Suppressor macrophage treated with lipopolysaccharide for 4 hours (primary cell): Measurements from ENCODE around the gene NME8.
A peak's percentile ranks its signal among the peaks of the same experiment; 100 is the strongest.

Source experiments
- DNase-seq: peaks from one replicate; pipeline ENCODE4 v3.0.0-alpha.2; 2020

The NME8 gene

DNA sequence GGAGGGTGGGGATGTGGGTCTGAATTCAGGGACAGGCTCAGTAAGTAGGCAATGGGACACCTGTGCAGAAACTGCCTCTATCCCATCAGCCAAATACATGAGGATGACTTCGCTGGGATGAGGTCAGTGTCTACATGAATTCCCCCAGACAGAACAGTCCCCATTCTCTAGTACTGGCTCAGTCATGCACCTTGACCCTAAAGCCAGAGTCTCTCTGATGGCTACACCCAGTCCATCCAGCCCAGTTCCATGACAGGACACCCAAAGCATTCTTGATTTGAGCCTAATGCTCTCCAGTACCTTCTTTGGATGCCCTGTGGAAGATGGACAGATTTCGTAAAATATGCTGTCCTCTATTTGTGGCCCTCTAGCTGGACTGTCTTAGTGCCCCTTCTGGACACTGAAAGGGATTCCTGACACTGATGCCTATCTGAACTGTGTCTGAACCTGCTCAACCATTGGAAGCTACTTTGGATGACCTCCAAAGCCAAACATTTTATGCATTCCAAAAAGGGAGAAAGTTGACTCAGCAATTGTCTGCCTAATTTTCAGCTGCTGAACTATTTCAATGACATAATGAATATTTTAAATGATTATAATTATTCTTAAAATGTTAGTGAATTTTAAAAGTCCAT, 53.6 kb downstream of the NME8 start:
- no peak for DNase-seq

DNA sequence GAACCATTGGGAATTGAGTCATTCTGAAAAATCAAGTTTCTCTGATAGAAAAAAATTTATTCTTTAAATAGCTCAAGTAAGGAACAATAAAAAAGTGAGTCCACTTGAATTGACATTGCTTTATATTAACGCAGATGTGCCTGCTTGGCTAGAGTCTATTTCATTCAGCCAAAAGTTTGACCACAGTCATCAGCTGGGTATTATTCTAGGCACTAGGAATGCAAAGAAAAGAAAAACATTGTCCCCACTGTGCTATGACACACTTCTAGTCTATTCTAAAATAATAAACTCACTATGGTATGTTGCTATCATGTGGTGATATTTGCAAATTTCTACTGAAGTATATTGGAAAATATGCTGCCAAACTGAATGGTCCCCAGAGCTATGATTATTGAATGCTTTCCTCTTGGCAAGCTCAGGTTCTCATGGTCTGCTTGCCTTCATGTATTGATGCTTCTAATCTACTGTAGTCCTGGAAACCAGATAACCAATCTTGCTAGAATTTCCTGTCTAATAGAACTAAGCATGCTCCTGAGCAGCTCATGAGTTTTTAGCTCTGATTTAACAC, 59.9 kb downstream of the NME8 start:
- no peak for DNase-seq

DNA sequence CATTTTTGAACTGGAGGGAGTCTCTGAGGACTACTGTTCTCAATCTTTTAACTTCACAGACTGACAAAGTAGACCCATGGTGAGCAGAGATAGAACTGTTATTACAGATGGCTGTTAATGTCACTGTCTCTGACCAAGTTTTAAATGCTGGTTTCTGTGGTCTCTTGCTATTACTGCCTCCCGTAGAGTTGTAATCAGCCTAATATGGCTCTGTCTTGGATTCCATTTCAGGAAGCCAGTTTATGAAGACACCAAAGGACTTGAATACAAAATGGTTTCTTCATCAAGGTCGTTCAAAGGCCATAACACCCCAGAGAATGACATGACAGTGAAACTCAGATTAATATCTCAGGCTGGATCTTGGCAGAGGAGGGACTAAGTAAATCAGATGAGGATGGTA, 64.4 kb downstream of the NME8 start:
- no peak for DNase-seq

DNA sequence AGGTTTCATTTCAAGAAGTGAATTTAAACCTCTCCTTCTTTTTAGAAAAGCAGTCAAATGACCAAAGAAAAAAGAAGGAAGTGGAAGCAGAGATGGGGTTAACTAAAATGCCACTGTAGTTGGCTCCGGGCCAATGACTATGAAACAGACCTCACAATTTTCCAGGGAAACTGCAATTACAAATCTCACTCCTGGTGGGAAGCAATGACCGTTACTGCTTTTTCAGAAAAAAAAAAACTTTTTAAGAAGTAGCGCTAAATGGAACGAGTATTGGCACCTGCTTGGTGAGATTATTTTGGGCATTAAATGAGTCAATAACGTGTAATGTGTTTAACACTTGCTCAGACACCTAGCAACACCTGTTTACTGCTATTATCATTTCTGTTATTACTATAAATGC, 67.0 kb downstream of the NME8 start:
- peak; percentile 83 for DNase-seq

DNA sequence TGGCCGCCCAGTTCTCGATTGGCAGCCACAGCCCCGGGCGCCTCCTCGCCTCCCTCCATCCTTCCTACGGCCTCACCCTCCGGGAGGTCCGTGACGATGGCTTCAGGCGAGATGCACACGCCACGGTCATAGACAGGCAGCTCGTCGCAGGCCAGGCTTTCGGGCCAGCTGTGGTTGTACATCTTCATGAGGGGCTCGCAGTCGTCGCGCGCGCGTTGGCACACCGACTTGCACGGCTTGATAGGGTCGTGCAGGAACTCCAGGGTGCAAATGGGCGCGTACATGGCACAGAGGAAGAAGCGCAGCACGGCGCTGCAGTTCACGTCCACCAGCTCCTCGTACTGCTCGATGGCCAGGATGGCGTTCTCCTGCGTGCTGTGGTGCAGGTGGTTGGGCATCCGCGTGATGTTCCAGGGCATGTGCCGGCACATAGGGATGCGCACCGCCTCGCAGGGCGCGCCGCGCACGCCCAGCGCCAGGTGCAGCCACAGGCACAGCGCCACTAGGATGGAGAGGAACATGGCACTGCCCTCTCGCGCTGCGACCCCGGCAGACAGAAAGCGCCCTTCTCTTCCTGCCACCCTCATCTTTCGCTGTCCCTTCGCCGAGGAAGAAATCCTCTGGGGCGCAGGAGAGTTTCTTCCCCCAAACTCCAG, 67.7 kb downstream of the NME8 start:
- DNase-seq, result peak; percentile 19

DNA sequence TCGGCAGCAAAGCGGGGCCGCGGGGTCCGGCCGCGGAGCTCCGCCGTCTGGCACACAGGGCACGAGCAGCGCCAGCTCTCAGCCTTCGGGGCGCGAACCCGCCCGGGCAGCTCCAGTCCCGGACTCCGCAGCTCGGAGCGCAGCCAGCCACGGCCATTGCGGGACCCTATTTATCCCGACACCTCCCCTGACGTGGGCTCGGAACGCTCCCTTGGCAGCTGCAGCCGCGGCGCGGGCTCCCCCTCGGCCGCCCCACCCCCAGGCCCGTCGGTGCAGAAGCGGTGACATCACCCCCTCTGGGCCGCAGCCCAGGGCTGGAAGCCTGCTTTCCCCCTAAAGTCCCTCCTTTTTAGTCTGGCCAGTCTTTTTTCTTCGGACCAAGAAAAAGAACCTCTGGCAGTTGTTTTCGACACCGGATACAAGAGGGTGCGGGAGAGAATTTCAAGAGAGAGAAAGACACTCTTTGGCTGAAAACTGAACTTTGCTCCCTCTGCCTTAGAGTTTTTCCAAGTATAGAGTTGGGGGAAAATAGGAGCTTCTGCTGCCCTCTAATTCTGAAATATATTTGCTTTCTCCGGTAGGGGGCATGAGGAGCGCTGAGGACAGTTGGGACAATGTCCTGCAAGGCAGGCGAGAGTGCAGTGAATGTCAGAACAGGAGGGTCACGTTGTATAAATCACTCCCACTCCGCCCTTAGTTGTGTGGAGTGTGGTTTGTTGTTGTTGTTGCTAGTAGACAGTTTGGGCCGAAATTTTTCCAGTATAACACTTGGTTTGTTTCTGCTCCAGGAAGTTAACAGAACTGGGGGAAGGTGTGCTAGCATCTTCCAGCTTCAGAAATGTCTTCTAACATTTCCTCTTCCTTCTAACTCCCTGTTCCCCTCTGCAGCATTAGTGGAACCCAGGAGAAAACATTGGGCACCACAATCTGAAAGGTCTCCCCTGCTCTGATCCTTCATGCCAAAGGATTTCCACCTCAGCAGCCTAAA, 68.6 kb downstream of the NME8 start, which contains the start of gene SFRP4:
Gene SFRP4, minus strand, starts transcription at position 145 of the 988 bp plus-strand sequence. CDS start 280 bp downstream, outside the sequence.
- peak; percentile 75 for DNase-seq

DNA sequence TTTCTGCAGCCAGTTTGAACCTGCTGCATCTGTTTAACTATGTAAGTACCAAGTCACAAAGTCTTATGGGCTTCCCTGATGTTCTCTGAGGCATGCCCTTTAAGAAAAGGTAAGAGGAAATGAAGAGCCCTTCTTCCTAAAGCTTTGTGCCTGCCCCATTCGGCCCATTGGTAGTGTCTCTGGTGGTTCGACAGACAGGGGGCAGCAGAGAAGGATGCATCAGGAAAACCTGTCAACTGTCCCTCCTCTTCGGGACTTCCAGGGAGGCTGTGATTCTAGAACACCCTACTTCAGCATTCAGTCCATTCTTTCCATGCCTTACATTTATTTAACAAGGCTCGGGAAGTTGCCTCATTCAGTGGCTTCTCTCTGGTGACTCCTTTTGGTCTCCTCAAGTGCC, 70.1 kb downstream of the NME8 start:
- DNase-seq, result no peak

DNA sequence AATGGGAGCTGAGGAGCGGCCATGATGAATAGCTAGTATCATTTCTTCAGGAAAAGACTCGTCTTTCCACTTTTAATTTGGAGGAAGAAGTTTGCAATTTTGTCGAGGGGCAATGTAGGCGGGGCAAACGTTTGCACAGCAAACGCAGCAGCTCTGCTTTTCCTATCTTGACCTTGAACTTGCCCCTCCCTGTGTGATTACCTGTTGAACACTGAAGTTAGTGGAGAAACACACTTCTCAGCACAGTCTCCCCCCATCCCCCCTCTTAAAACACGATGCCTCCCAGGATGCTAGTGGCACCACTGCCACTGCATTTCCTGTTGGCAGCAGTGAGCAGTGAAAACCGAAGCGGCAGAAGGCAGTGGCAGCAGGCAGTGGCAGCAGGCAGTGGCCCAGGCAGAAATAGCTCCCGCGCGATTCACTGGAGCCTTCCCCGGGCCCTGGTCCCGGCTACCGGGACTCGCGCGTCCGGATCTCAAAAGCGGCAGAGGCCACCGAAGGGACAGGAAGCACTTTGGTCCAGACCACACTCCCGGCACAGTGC, 72.0 kb downstream of the NME8 start, which contains the start of gene EPDR1:
Gene EPDR1, plus strand, starts transcription at position 336 of the 544 bp plus-strand sequence. CDS start 300 bp downstream, outside the sequence.
- DNase-seq, result peak; percentile 72

DNA sequence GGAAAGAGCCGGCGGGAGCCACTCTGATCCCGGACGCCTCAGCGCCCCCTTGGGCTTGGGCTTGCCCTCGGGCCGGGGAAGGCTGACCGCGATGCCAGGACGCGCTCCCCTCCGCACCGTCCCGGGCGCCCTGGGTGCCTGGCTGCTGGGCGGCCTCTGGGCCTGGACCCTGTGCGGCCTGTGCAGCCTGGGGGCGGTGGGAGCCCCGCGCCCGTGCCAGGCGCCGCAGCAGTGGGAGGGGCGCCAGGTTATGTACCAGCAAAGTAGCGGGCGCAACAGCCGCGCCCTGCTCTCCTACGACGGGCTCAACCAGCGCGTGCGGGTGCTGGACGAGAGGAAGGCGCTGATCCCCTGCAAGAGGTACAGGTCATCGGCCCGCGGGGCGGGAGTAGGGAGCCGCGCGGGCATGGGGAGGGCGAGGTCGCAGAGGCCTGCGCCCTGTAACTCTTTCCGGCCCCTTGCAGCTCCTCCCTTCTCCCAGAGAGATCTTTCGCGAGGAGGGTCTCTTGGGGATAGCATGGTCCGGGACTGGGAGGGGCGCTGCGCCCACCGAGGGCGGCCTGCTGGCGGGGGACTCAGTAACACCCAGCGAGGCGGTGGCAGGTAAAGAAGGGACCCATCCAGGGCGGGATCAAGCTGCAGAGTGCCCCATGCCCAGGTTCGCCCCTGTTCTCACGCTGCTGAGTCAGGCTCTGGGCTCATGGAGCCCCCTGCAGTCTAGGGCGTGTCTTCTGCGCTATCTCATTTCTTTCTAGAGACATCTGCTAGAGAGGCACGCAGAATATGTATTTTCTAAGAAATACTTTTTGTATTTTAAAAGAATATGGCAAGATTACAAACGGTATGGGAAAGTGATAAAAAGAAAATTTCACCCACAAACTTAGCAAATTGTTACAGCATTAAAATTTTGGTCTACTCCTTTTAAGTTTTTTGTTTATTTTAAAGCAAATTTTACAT, 72.7 kb downstream of the NME8 start:
- peak; percentile 47 for DNase-seq

DNA sequence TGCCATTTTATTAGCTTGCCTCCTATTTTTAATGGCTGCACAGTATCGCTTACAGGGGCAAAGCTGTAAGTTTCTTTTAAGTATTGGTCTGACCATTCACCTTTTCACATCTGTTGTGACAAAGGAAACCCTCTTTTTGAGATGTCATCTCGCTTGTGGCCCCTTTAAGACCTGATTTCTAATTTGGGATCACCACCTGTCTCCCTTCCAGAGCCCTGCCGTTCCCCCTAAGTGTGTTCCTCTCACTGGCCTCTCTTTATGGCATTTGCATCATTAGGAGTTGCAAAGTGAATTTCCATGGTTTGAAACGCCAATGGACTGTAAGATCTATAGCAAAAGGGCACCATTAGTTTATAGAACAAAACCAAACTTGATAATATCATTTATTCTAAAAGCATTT, 73.5 kb downstream of the NME8 start:
- no peak for DNase-seq

DNA sequence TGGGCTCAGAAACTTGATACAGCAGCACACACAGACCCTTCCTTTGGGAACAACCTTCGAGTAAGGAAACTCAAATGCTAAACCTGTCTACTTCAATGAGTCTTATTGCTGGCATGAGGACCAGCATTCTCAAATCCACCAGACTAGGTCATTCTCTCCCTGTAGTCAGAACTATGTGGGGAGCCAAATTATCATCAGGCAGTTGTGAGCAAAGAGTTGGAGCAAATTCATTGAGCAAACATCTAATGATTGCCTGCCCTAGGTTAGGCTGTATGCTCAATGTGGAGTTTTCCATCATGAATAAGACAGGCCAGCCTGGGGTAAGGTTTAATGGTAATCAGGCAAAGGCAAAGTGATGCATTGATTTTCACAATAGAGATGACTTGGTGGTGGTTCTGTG, 75.6 kb downstream of the NME8 start:
- no peak for DNase-seq

DNA sequence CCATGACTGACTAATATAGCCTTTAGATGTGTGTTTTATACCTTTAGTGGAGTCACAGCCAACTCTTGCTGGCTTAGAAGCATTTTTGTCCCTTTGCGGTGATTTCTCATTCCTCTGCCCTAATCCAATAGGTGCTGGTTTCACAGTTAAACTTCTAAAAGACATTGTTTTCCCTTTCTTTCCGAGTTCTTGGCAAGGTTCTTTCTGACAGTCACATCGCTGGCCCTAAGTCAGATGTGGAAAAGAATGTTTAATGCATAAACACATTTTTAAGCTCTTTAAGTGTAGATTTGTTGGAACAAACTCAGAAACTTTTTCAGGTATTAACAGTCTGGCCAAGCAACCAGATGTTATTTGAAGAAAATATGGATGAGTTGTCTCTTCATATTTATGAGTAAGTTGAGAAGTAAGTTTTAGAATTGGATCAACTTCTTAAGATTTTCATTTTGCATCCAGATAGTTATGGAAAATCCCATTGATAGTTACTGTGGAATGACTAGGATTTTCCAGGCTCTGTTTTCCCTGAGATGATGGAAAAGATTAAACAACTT, 76.2 kb downstream of the NME8 start:
- DNase-seq, result no peak

DNA sequence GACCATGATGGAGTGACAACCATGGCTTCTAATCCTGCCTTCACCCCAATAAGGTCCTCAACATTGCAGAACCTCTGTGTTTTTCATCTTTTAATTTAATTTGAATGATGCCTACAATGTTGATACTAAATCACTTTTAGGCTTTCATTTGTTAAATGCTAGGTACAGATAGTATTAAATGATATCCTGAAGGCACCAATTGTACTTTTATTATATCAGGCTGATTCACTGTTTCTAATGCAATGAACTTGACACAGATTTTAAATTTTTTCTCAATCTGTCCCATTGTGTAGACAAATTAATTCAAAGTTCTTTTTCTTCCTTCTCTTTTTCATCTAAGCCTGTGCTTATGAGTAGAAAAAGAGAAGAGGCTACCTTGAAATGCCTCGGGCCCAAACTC, 77.2 kb downstream of the NME8 start:
- DNase-seq, result no peak

DNA sequence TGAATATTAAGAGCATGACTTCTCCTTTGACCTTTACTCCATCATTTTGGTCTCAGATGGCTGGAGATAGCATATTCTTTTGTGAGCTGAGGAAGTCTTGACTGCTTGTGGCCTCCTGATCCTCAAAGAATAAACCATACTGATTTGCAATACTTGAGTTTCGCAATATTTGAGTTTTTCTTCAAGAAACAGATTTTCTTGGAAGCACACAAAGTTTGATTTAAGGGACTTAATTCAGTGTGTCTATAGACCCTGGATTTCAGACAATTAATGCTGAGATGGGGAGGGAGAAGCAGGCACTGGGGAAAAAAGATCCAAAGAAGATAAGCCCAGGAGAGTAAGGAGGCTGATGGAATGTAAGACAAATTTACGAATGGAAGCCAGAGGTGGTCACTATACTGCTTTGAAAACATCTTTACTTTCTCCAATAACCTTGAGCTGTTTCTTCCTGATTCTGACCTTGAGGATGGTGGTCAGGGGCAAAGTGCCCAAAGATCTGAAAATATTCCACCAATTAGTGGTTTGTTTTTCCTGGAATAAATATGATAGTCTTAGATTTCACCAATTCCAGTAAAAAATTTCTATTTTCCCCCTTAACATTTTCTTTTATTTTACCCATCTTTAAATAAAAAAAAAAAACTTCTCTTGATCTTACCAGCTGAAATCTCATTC, 79.5 kb downstream of the NME8 start:
- peak; percentile 25 for DNase-seq

DNA sequence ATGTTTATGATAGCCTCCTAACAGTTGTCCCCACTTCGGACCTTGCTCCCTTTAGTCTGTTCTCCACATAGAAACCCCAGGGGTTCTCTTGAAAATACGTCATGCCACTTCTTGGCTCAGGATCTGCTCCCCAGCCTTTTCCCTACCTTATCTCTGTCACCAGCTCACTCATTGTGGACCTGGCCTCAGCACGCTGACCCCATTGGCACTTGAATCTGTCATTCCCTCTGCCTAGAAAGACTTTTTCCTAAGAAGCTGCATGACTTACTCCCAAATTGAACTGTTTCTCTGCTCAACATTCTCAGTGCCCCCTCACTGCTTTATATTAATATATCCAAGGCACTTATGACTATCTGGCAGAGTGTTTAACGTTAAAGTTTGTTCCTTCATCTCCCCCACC, 80.5 kb downstream of the NME8 start:
- no peak for DNase-seq

DNA sequence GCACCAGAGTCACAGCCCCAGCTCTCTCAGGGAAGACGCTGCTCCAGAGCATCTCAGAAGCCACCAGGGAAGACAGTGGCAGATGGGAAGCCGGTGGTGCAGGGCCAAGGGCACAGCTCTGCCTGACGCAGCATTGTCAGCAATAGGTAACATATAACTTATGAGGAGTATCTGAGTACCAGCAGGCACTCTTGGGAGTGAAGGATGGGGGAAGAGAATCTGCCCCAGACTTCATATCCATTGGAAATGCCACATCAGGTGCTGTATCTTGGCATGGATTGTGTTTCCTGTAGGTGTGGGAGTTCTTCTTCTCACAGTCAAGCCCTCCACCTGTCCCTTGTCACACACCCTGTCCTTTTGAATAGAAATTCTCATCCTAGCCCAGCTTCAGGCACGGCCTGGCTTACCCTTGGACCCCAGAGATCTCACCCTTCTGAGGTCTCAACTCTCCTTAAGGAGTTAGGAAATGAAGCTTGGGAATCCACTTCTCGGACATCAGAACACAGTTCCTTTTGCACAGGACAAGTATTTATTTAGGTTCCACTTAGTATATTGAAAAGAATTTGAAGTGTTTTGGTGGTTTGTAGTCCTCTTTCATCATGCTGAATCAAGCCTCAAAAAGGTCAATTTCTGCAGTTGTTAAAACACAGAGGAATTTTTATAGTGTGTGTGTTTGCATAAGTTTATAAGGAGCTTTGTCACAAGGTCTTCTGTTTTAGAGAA, 82.0 kb downstream of the NME8 start:
- no peak for DNase-seq

DNA sequence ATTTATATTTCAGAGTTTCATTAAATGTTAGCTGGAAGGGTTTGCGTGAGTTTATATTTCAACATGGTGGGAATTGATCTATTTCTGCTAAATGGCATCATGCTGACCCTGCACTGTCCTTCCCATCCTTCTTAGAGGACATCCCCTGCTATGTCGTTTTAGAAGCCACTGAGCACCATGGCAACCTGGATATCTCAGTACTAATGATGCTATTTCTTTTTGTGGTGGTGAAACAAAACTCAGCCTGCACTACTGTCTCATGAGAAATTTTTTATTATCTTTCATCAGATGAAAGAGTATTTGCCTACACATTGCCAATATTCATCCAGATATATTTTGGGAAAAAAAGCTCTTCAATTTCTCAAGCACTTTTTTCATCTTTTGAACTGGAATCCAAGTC, 84.1 kb downstream of the NME8 start:
- no peak for DNase-seq

DNA sequence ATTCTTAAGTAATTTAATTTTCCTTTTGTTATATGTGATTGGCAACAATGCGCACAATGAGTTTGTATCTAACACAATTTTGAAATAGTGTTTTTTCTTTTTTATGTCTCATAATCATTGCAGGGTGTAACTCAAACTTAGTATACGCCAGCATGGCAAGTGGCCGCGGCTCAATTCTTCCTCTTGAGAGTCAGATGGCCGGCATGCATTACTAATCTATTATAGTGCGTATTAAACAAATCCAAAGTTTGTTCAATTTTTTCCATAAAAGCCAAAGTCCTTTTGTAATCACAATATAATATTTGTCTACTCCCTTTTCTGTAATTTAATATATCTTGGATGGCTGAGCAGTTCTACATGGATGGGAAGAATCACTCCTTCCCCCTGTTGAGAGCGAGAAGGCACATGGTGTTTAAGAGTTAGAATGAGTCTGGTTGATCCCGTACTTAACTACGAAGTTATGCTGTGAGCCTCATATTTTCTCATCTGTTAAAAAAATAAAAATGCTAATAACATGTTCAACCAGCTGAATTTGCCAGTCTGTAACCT, 84.7 kb downstream of the NME8 start:
- no peak for DNase-seq

DNA sequence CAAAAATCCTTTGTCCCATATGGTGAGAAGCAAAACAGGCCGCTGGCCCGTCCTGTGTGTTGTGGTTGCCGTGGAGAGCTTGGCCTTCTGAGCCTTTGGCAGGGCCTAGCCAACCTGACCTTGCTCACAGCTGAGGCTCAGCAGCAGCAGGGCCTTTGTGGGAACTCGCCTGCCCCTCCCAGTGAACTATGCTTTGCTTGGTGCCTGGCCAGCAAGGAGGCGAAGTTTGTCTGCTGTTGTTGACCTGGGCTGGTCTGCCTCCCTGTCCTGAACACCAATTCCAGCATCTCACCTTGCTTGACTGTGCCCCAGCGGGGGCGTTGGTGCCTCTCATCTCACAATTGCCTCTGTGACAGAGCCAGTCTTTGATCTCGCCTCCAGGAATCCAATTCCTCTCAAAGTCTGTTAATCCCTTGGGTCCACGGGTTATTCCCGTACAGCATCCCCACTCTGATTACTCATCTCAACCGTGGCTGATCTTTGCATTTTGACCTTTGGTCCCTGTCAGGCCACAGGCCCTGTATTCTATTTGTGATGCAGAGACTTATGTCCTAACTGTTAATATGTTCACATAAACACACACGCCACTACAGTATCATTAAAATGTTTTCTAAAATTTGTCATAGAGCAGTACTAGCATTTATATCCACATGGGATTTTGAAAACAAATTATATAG, 94.7 kb downstream of the NME8 start:
- no peak for DNase-seq
